GM12878 (cell line): Measurements from ENCODE around the gene DDX52. TPM values are rescaled to one million over a fixed set of nuclear protein-coding genes. Genes with fewer than 3 reads are reported as not detected.
A peak's percentile ranks its signal among the peaks of the same experiment; 100 is the strongest.

Experiments used
- CEBPB ChIP-seq, 2 experiments: fragments of 150-350 bp in 1 of 2; IDR thresholded peaks; 2 replicates each; pipeline ENCODE4 v1.6.1; 2012 to 2014; ENCODE audit warnings: low read depth in 2 of 2, low read length in 2 of 2, borderline replicate concordance in 1 of 2, inconsistent platforms in 1 of 2
- EP300 ChIP-seq, 2 experiments: fragments of 150-350 bp in 1 of 2; IDR thresholded peaks; 2 replicates each; pipeline ENCODE4 v1.6.1; 2011 to 2012; ENCODE audit warnings: low read depth in 2 of 2, low read length in 2 of 2, borderline replicate concordance in 1 of 2, improper control_type of control experiment in 1 of 2, inconsistent platforms in 1 of 2; ENCODE audit not compliant: control insufficient read depth in 1 of 2
- GABPA ChIP-seq: IDR thresholded peaks from 2 replicates; pipeline ENCODE4 v1.6.1; 2014; ENCODE audit warnings: antibody characterized with exemption, low read depth, mild to moderate bottlenecking, inconsistent platforms
- GATAD2B ChIP-seq: fragments of 450-650 bp; conservative IDR thresholded peaks from 2 replicates; pipeline ENCODE4 v1.6.1; 2017; ENCODE audit warnings: low read depth, mild to moderate bottlenecking, moderate library complexity
- IKZF1 ChIP-seq: fragments of 450-650 bp; conservative IDR thresholded peaks from 2 replicates; pipeline ENCODE4 v1.6.1; 2017; ENCODE audit warnings: antibody characterized with exemption, mild to moderate bottlenecking
- JUNB ChIP-seq: IDR thresholded peaks from 2 replicates; pipeline ENCODE4 v1.6.1; 2016; ENCODE audit warnings: antibody characterized with exemption, mild to moderate bottlenecking
- MEF2A ChIP-seq: IDR thresholded peaks from 2 replicates; pipeline ENCODE4 v1.6.1; 2011; ENCODE audit warnings: low read depth, mild to moderate bottlenecking, low read length, moderate library complexity; ENCODE audit not compliant: insufficient read depth
- MYB ChIP-seq: fragments of 150-350 bp; IDR thresholded peaks from 2 replicates; pipeline ENCODE4 v1.6.1; 2014; ENCODE audit warnings: mild to moderate bottlenecking, low read depth, low read length, borderline replicate concordance
- RCOR1 ChIP-seq: conservative IDR thresholded peaks from 2 replicates; pipeline ENCODE4 v1.6.1; 2012; ENCODE audit warnings: low read depth, low read length, improper control_type of control experiment
- RFX5 ChIP-seq: IDR thresholded peaks from 2 replicates; pipeline ENCODE4 v1.6.1; 2011; ENCODE audit warnings: low read depth, low read length, improper control_type of control experiment
- RUNX3 ChIP-seq: IDR thresholded peaks from 2 replicates; pipeline ENCODE4 v1.6.1; 2012; ENCODE audit warnings: low read length, inconsistent platforms
- SMAD1 ChIP-seq: fragments of 450-650 bp; IDR thresholded peaks from 2 replicates; pipeline ENCODE4 v1.6.1; 2018; ENCODE audit warnings: mild to moderate bottlenecking, low read depth; ENCODE audit not compliant: partially characterized antibody
- SMAD5 ChIP-seq: IDR thresholded peaks from 2 replicates; pipeline ENCODE4 v1.6.1; 2016; ENCODE audit warnings: antibody characterized with exemption, low read depth
- SMC3 ChIP-seq: IDR thresholded peaks from 2 replicates; pipeline ENCODE4 v1.6.1; 2011; ENCODE audit warnings: low read length, improper control_type of control experiment, borderline replicate concordance
- SRF ChIP-seq, 2 experiments: IDR thresholded peaks; 2 replicates each; pipeline ENCODE4 v1.6.1; 2011; ENCODE audit warnings: low read depth in 2 of 2, low read length in 2 of 2, mild to moderate bottlenecking in 1 of 2, moderate library complexity in 1 of 2
- TCF12 ChIP-seq: IDR thresholded peaks from 2 replicates; pipeline ENCODE4 v1.6.1; 2011; ENCODE audit warnings: low read depth, mild to moderate bottlenecking, low read length
- TCF3 ChIP-seq: IDR thresholded peaks from 2 replicates; pipeline ENCODE4 v1.6.1; 2012; ENCODE audit warnings: low read depth, mild to moderate bottlenecking, low read length, borderline replicate concordance; ENCODE audit not compliant: insufficient read depth
- TCF7 ChIP-seq: IDR thresholded peaks from 2 replicates; pipeline ENCODE4 v1.6.1; 2014; ENCODE audit warnings: antibody characterized with exemption, borderline replicate concordance
- ZNF207 ChIP-seq: fragments of 450-650 bp; IDR thresholded peaks from 2 replicates; pipeline ENCODE4 v1.6.1; 2014; ENCODE audit warnings: antibody characterized with exemption, mild to moderate bottlenecking, borderline replicate concordance
- ZNF274 ChIP-seq: IDR thresholded peaks from one replicate; pipeline ENCODE4 v1.8.0; 2011; ENCODE audit not compliant: insufficient read length, insufficient read depth
- polyA plus RNA-seq, 11 experiments: library from polyadenylated mRNA; depleted of rRNA in 4 of 11; unstranded in 6 of 11; stranded (reverse) in 5 of 11; fragments of >200 nt; fragmentation: Nextera tagmentation in 4 of 11; fragmentation: Illumina TruSeq in 1 of 11; extraction: Ambion mirVana in 4 of 11; extraction: Trizol in 1 of 11; gene quantifications; 1 replicate in 1 of 11; 2 replicates in 10 of 11; pipeline versions ENCODE4 v1.2.1 to v1.2.3, GENCODE V29; 2011 to 2016; ENCODE audit warnings: inconsistent platforms in 2 of 11, missing spikeins in 2 of 11, low read depth in 1 of 11
- total RNA-seq, 4 experiments: library from RNA; depleted of rRNA in 3 of 4; stranded (reverse); fragments of >200 nt in 3 of 4; fragmentation: Illumina TruSeq in 1 of 4; extraction: Trizol in 1 of 4; gene quantifications; 2 replicates each; pipeline versions ENCODE4 v1.2.1 to v1.2.3, GENCODE V29; 2013 to 2021
- TF ChIP-seq, protein P1 (sequence below): fragments of 450-650 bp; IDR thresholded peaks from 2 replicates; pipeline ENCODE4 v1.6.1; 2016; ENCODE audit warnings: mild to moderate bottlenecking
- TF ChIP-seq, protein P2 (sequence below): fragments of 450-650 bp; IDR thresholded peaks from 2 replicates; pipeline ENCODE4 v1.6.1; 2017; ENCODE audit warnings: borderline replicate concordance
- TF ChIP-seq, protein P3 (sequence below): fragments of 150-350 bp; IDR thresholded peaks from 2 replicates; pipeline ENCODE4 v1.6.1; 2016; ENCODE audit warnings: low read depth, low read length
- TF ChIP-seq, protein P4 (sequence below): IDR thresholded peaks from 2 replicates; pipeline ENCODE4 v1.6.1; 2012; ENCODE audit warnings: low read depth, low read length, improper control_type of control experiment

The DDX52 gene
- total and polyA plus RNA-seq, 10 of the 15 experiments (the other 5 are each of a cell fraction or from before 2014, with no cell fraction given) = 14.8 to 49.7 (median 26.3) TPM

DNA sequence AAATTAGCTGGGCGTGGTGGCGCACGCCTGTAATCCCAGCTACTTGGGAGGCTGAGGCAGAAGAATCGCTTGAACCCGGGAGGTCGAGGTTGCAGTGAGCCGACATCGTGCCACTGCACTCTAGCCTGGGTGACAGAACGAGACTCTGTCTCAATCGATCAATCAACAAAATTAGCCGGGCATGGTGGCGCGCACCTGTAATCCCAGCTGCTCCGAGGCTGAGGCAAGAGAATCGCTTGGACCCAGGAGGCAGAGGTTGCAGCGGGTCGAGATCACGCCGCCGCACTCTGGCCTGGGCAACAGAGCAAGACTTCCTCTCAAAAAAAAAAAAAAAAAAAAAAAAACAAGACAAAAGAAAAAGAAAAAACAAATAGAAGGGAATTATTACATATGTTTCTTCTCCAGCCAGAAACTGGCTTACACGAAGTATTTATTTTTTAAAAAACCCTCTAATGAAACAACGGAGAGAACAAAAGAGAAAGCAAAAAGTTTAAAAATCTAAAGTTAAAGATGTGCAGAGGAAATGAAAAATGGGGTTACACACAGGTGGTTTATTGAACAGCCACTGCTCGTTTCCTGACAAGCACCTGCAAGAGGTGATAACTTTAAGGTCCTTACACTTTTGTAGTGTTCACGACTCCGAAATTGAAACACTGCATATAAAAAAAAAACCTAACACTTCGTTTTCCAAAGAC lies 35.5 kb downstream of the DDX52 start (continued):
- TF ChIP-seq SMAD5 = no peak
- TF ChIP-seq RUNX3 = peak; percentile 40
- no peak for TF ChIP-seq SMAD1
- no peak for TF ChIP-seq SMC3
- TF ChIP-seq, protein P1, sequence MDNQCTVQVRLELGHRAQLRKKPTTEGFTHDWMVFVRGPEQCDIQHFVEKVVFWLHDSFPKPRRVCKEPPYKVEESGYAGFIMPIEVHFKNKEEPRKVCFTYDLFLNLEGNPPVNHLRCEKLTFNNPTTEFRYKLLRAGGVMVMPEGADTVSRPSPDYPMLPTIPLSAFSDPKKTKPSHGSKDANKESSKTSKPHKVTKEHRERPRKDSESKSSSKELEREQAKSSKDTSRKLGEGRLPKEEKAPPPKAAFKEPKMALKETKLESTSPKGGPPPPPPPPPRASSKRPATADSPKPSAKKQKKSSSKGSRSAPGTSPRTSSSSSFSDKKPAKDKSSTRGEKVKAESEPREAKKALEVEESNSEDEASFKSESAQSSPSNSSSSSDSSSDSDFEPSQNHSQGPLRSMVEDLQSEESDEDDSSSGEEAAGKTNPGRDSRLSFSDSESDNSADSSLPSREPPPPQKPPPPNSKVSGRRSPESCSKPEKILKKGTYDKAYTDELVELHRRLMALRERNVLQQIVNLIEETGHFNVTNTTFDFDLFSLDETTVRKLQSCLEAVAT = 0 out of 2 replicates have a peak, but pooled peaks have one; percentile 48
- TF ChIP-seq EP300 (IDR thresholded peaks at IDR 0.05; ENCODE audit: borderline replicate concordance in 1 of 2, control insufficient read depth in 1 of 2, low read depth in 2 of 2, low read length in 2 of 2) = peak in 1 of 2 experiments; percentile 30; a peak in 1 of 4 replicates
- no peak for TF ChIP-seq ZNF207
- TF ChIP-seq, protein P2, sequence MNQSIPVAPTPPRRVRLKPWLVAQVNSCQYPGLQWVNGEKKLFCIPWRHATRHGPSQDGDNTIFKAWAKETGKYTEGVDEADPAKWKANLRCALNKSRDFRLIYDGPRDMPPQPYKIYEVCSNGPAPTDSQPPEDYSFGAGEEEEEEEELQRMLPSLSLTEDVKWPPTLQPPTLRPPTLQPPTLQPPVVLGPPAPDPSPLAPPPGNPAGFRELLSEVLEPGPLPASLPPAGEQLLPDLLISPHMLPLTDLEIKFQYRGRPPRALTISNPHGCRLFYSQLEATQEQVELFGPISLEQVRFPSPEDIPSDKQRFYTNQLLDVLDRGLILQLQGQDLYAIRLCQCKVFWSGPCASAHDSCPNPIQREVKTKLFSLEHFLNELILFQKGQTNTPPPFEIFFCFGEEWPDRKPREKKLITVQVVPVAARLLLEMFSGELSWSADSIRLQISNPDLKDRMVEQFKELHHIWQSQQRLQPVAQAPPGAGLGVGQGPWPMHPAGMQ = no peak
- TF ChIP-seq GATAD2B = 0 out of 2 replicates have a peak, but pooled peaks have one; percentile 20
- no peak for TF ChIP-seq IKZF1
- TF ChIP-seq MYB = no peak
- no peak for TF ChIP-seq RCOR1
- TF ChIP-seq MEF2A = 0 out of 2 replicates have a peak, but pooled peaks have one; percentile 30
- TF ChIP-seq, protein P3, sequence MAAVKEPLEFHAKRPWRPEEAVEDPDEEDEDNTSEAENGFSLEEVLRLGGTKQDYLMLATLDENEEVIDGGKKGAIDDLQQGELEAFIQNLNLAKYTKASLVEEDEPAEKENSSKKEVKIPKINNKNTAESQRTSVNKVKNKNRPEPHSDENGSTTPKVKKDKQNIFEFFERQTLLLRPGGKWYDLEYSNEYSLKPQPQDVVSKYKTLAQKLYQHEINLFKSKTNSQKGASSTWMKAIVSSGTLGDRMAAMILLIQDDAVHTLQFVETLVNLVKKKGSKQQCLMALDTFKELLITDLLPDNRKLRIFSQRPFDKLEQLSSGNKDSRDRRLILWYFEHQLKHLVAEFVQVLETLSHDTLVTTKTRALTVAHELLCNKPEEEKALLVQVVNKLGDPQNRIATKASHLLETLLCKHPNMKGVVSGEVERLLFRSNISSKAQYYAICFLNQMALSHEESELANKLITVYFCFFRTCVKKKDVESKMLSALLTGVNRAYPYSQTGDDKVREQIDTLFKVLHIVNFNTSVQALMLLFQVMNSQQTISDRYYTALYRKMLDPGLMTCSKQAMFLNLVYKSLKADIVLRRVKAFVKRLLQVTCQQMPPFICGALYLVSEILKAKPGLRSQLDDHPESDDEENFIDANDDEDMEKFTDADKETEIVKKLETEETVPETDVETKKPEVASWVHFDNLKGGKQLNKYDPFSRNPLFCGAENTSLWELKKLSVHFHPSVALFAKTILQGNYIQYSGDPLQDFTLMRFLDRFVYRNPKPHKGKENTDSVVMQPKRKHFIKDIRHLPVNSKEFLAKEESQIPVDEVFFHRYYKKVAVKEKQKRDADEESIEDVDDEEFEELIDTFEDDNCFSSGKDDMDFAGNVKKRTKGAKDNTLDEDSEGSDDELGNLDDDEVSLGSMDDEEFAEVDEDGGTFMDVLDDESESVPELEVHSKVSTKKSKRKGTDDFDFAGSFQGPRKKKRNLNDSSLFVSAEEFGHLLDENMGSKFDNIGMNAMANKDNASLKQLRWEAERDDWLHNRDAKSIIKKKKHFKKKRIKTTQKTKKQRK = no peak
- TF ChIP-seq TCF3 = peak; percentile 52; the same call in 1 of the 2 replicates
- TF ChIP-seq TCF7 = no peak
- no peak for TF ChIP-seq SRF (IDR thresholded peaks at IDR 0.05; ENCODE audit: low read depth in 2 of 2, low read length in 2 of 2)
- TF ChIP-seq, protein P4, sequence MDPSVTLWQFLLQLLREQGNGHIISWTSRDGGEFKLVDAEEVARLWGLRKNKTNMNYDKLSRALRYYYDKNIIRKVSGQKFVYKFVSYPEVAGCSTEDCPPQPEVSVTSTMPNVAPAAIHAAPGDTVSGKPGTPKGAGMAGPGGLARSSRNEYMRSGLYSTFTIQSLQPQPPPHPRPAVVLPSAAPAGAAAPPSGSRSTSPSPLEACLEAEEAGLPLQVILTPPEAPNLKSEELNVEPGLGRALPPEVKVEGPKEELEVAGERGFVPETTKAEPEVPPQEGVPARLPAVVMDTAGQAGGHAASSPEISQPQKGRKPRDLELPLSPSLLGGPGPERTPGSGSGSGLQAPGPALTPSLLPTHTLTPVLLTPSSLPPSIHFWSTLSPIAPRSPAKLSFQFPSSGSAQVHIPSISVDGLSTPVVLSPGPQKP = no peak
- 0 out of 2 replicates have a peak, but pooled peaks have one; percentile 23 for TF ChIP-seq GABPA
- no peak for TF ChIP-seq RFX5
- no peak for TF ChIP-seq ZNF274
- TF ChIP-seq JUNB = no peak
- TF ChIP-seq TCF12 = peak; percentile 71
- TF ChIP-seq CEBPB (IDR thresholded peaks at IDR 0.05; ENCODE audit: borderline replicate concordance in 1 of 2, low read depth in 2 of 2, low read length in 2 of 2) = no peak
